ENCODE measurements around the gene PLEKHM2. TPM values are rescaled to one million over a fixed set of nuclear protein-coding genes. Genes with fewer than 3 reads are reported as not detected.

The PLEKHM2 gene
- total RNA-seq, 1 donor from 2014 or later = 16.7 TPM

DNA sequence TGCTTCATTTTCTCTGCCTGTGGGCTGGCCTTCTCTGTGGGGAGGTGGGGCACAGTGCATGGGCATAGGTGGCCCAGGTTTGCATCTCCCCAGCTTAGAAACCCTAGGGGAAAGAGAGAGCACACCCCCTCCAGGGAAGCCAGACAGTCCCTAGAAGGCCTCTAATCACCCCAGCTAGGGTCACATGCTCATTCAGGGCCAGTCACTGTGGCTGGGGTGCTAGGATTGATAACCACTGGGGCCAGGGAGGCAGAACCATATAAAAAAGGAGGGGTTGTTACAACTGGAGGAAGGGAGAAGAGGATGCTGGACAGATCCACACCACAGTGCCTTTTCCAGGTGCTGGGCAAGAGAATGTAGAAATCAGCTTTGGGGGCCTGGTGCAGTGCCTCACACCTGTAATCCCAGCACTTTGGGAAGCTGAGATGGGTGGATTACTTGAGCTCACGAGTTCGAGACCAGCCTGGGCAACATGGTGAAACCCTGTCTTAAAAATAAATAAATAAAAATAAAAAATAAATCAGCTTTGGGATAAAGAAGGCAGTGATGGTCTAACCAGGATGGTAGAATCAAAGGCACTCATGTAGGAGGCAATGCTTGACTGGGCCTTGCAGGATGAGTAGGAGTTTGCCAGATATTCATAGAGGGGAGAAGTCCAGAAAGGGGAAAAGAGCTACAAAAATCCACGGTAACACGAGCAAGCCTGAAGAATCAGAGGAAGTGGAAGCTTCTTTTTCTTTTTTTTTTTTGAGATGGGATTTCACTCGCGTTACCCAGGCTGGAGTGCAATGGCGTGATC, 94.0 kb downstream of the PLEKHM2 start:
- Histone ChIP-seq H3K4me1 (no peaks in the 10 kb centered on the region), H3K36me3 (no peaks in the 10 kb centered on the region), H3K9ac (no peak overlapping the region), H3K9me3 (ENCODE audit: low read depth) (no peaks in the 10 kb centered on the region), H3F3A (ENCODE audit: low read depth) (no peaks in the 10 kb centered on the region), H3K79me2 (ENCODE audit: low read depth) (no peaks in the 10 kb centered on the region), H3K27ac (no peak overlapping the region), H3K4me3 (no peak overlapping the region), H4K20me1 (ENCODE audit: low read depth) (no peaks in the 10 kb centered on the region), H3K4me2 (no peak overlapping the region), H2AFZ (replicated peaks) (no peak overlapping the region), H3K27me3 (no peaks in the 10 kb centered on the region)
- Mint-ChIP-seq H3K36me3 (peaks cover 9% of the 10 kb centered on the region), H3K27ac (no peak overlapping the region), H3K27me3 (ENCODE audit: insufficient read depth, low read depth) (no peaks in the 10 kb centered on the region), H3K9me3 (no peaks in the 10 kb centered on the region), H3K4me1 (peaks cover 4% of the 10 kb centered on the region), H3K4me3 (no peak overlapping the region)
- TF ChIP-seq, protein P1, sequence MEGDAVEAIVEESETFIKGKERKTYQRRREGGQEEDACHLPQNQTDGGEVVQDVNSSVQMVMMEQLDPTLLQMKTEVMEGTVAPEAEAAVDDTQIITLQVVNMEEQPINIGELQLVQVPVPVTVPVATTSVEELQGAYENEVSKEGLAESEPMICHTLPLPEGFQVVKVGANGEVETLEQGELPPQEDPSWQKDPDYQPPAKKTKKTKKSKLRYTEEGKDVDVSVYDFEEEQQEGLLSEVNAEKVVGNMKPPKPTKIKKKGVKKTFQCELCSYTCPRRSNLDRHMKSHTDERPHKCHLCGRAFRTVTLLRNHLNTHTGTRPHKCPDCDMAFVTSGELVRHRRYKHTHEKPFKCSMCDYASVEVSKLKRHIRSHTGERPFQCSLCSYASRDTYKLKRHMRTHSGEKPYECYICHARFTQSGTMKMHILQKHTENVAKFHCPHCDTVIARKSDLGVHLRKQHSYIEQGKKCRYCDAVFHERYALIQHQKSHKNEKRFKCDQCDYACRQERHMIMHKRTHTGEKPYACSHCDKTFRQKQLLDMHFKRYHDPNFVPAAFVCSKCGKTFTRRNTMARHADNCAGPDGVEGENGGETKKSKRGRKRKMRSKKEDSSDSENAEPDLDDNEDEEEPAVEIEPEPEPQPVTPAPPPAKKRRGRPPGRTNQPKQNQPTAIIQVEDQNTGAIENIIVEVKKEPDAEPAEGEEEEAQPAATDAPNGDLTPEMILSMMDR (IDR thresholded peaks at IDR 0.05) = no peak
- TF ChIP-seq EZH2 (IDR thresholded peaks at IDR 0.05) = no peak
- no peak for TF ChIP-seq EZH2phosphoT487 (IDR thresholded peaks at IDR 0.05)
- no peak for DNase-seq (ENCODE audit: low spot score)

Small RNAs within 50 kb of the gene (small RNA-seq; reads per million reads assigned to genes)
- gene AL121992.2 = not detected

Other genes starting within 250 kb of the PLEKHM2 start
- gene CTRC, start 245.9 kb upstream of the PLEKHM2 start, total RNA-seq (ENCODE audit: low replicate concordance) = not detected in 2 replicates
- gene CELA2A, start 227.6 kb upstream of the PLEKHM2 start, total RNA-seq (ENCODE audit: low replicate concordance) = not detected in 2 replicates
- not detected in 2 replicates for gene CELA2B, start 208.2 kb upstream of the PLEKHM2 start, total RNA-seq (ENCODE audit: low replicate concordance)
- gene CASP9, start 160.1 kb upstream of the PLEKHM2 start, total RNA-seq (ENCODE audit: low replicate concordance) = 12.4 and 18.2 TPM in 2 replicates
- 24.2 and 33.6 TPM in 2 replicates for gene DNAJC16, start 157.5 kb upstream of the PLEKHM2 start, total RNA-seq (ENCODE audit: low replicate concordance)
- gene AGMAT, start 99.3 kb upstream of the PLEKHM2 start, total RNA-seq (ENCODE audit: low replicate concordance) = 0.84 and 0.86 TPM in 2 replicates
- 23.3 and 23.8 TPM in 2 replicates for gene DDI2, start 66.9 kb upstream of the PLEKHM2 start, total RNA-seq (ENCODE audit: low replicate concordance)
- gene SLC25A34, start 51.9 kb downstream of the PLEKHM2 start, total RNA-seq (ENCODE audit: low replicate concordance) = 0.34 and 2.2 TPM in 2 replicates
- gene TMEM82, start 58.2 kb downstream of the PLEKHM2 start, total RNA-seq (ENCODE audit: low replicate concordance) = 0.56 TPM in 1 of 2 replicates, not detected in the other
- 4.7 and 13.0 TPM in 2 replicates for gene FBLIM1, start 74.5 kb downstream of the PLEKHM2 start, total RNA-seq (ENCODE audit: low replicate concordance)
- gene UQCRHL, start 123.3 kb downstream of the PLEKHM2 start, total RNA-seq (ENCODE audit: low replicate concordance) = 2.8 and 4.8 TPM in 2 replicates
- 40.1 and 59.6 TPM in 2 replicates for gene SPEN, start 163.4 kb downstream of the PLEKHM2 start, total RNA-seq (ENCODE audit: low replicate concordance)